ELF-1 (cell line): ENCODE data around the gene ARHGEF19.
A peak's percentile ranks its signal among the peaks of the same experiment; 100 is the strongest.
"Not testable (repeated sequence)": the region's sequence is repeated elsewhere in the genome, so short reads cannot be mapped to it uniquely, and the experiment has no call there.

ENCODE experiments used
- DNase-seq: peaks from one replicate; pipeline ENCODE4 v3.0.0-alpha.2; 2016; ENCODE audit warnings: low read depth, low spot score

ARHGEF19 gene

DNA sequence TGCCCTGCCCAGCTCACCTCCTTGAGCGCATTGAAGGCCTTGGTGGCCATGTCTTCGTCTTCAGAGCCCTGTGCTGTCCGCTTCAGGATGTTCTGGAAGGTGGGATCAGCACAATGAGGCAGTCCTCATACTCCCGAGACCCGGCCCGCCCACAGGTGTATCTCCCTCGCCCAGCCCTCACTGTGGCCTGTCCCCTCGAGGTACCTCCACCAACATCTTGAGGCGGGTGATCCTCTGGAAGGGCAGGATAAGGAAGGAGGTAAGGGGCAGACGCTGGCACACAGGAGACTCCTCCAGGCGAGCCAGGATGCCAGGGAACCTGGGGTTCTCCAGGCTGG is 7.1 kb downstream of the ARHGEF19 start:
- DNase-seq: no peak

DNA sequence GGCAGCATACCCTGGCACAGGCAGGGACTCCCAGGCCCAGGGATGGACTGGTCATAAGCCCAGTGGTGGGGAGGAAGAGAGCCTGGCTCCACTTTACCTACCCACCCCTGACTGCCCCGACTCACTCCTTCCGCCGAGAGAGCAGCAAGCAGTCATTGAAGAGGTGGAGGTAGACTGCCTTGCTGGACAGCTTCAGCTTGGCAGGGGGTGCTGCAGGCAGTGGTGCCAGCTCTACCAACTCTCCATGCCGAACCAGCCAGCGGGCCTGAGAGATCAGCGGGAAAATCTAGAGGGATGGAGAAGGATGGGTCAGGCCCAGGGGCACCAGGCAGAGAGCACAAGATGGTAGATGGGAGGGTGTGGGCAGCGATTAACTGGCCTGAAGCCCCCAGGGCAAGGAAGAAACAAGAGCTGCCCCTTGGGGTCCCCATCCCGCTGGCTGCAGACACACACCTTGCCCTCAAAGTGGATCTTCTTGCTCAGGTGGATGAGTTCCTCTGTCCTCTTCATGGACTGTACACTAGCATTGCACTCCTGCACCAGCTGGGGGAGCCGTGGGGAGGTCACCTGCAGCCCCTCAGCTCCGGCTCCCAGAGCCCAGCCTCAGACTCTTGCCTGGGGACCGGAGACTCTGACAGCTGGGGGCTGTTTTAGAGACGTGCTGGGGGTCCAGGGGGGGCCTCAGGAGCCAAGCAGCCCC is 7.7 kb downstream of the ARHGEF19 start:
- DNase-seq: peak; percentile 65

DNA sequence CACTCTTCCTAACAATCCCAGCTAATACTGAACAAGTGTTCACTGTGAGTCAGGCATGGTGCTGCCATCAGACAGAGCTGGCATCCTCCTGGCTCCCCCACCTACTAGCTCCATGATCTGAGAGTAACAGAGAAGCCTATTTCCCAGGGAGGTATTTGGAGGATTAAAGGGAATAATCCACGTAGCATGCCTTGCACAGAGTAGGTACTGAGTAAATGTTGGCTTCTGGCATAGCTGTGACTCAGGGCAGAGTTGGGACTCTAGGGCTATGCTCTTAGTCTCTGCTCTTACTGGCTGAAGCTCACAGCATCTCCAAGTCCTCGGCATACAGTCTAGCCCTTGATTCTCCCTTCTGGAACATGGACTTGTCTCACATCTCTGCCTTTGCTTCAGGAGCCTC is 8.2 kb downstream of the ARHGEF19 start:
- DNase-seq: no peak

DNA sequence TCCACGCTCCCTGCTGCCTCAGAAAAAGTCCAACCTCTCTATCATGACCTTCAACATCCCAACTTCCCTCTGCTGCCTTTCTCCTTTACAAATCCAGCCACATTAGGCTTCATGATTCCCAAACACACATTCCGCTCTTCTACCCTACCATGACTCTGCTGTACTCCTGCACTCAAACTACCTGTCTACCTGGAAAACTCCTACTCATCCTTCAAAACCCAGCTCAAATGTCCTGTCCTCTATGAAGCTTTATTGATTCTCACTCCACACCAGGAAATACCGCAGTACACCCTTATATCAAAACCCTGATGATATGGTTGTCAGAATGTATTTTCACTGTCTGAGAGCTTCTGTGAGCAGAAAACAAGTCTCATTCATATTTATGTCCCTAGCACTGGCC is 8.9 kb downstream of the ARHGEF19 start:
- no peak for DNase-seq

DNA sequence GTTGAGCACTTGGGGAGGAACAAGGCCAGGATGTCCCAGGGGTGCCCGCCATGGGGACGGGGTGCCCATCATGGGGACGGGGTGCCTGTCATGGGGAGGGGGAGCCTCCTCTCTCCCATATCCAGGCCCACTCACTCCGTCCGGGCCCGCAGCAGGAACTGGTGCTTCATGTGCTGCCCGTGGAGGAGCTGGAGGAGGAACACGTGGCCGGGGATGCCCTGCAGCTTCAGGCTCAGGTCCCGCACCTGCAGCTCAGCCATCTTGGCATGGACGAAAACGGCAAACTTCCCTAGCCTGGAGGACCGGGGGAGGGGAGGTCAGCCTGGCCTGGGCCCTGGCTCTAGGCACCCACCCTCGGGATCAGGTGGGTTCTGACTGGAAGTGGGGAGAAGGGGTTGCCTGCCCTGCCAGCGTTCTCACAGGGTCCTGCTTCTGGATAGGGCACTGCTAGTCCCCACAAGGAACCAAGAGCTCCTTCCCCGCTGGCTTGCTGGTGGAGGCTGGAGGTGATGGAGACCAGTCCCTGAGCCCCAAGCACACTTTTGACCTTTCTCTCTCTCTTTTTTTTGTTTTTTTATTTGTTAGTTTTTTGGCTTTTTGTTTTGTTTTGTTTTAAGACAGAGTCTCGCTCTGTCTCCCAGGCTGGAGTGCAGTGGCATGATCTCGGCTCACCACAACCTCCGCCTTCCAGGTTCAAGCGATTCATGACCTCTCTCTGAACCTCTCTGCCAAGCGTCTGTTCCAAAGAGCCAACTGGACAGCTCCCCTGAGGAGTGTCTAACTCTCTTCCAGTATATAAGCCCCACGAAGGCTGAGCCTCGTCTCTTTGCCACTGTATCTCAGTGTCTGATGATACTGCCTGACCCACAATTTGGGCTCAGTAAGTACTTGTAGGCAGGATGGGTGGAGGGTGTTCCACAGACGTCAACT is 9.9 kb downstream of the ARHGEF19 start:
- DNase-seq: no peak

DNA sequence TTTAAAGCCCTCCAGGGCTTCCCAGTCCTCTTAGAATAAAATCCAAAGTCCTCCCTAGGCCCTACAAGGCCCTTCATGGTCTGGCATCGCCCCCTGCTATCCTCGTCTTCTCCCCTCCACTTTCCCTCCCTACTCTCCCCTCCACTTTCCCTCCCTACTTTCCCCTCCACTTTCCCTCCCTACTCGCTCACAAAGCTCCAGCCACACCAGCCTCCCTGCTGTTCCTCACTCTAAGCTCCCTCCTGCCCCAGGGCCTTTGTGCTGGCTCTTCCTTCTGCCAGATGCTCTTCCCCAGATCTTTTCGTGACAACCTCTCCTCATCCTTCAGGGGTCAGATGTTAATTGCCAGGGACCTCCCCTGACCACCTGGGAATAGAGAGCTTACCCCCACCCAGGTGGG is 12.8 kb downstream of the ARHGEF19 start:
- DNase-seq: no peak

DNA sequence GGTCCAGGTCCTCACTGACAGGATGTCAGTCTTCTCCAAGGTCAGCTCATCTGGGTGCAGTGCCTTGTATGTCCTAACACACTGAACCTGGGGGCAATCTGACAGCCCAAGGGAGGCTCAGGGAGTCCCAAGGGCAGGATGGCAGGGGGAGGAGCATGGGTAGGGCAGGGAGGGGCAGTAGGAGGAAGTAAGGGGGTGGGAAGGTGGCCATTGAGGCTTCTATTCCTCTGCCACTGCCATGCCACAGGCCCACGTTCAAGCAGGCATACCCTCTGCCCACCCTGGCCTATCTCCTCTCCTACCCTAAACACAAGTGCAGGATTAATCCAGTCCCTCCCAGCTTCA is 13.3 kb downstream of the ARHGEF19 start:
- DNase-seq: no peak

DNA sequence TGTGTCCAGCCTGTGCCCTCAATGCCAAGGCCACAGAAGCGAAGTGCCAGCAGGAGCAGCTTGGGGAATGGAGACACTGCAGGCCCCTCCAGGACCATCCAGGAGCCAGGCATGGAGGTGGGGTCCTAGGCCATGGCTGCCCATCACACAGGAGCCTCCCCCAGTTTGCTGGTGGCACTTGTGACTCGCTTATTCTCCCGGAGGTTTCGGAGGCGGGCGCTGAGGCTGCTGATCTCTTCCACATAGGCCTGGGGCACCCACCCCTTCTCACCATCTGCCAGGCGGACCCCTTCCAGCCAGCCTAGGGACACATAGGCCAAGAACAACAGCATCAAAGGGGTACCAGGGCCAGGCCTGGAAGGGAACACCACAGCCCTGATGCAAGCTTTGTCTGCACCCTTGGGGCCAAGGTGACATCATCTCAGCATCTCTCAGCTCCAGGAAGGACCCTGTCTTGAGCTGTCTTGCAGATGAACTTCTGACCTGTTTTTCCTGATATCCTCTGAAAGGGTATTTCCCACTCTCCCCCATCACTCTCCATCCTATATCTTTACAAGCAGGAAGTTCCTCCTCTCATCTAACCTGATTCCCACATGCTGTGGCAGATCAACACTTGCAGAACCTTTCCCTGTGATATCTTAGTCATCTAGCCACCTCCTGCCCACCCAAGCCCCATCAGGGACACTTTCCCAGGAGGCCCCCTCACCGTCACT is 13.9 kb downstream of the ARHGEF19 start:
- no peak for DNase-seq

DNA sequence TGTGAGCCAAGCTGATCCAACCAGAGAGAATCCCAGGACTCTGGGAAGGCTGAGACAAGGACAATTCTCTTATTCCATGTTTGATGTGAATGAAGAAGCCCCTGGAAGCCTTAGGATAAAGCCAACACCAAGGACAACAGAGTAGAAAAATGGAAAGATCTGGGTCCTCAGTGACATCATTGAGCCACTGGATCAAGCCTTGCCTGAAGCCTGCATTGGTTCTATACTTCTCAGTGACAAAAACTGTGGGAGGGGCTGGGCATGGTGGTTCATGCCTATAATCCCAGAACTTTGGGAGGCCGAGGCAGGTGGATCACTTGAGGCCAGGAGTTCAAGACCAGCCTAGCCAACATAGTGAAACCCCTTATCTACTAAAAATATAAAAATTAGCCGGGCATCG is 15.6 kb downstream of the ARHGEF19 start:
- no peak for DNase-seq

DNA sequence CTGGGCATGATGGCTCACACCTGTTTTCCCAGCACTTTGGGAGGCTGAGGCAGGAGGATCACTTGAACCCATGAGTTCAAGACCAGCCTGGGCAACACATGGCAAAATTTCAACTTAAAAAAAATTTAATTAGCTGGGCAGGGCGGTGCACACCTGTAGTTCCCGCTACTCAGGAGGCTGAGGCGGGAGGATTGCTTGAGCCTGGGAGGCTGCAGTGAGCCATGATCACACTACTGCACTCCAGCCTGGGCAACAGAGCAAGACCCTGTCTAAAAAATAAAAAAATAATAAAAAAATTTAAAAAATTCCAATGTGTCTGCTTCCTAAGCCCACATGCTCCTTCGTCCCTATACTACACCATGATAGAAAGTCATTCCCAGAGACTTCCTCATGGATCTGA is 16.3 kb downstream of the ARHGEF19 start:
- not testable (repeated sequence) for DNase-seq

DNA sequence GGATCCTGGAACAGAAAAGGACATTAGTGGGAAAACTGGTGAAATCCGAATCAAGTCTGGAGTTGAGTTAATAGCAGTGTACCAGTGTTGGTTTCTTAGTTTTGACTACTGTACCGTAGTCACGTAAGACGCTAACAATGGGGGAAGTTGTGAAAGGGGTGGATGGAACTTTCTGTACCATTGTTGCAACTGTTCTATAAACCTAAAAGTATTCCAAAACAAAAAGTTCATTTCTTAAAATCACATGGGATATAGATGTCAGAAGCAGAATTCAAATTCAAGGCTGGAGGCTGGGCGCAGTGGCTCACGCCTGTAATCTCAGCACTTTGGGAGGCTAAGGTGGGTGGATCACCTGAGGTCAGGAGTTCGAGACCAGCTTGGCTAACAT is 16.9 kb downstream of the ARHGEF19 start:
- no peak for DNase-seq

DNA sequence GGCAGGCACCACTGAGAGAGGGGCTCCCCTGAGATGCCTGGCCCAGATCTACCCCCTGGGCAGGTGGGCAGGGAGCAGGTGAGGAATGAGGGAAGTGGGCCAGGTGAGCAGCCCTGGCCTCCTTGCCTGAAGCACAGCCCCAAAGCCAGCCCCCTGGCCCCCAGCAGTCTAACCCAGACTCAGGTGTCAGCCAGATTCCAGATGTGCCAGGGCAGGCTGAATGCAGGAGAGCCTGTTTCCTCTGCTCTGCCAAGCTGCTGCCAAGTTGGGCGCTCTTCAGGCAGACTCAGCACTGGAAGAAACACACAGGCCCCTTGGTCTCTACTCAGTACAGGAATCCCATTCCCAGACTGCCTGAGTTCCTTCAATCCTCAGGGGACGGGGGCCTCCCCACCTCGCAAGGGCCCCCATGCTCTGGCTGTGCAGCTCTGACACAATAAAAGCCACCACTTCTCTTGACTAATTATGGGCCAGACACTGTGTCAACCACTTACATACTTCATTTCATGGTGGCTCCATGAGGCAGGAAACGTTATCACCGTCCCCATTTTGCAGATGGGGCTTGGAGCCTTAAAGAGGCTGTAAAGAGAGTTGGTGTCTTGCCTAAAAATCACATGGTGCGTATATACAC is 20.4 kb downstream of the ARHGEF19 start:
- no peak for DNase-seq

DNA sequence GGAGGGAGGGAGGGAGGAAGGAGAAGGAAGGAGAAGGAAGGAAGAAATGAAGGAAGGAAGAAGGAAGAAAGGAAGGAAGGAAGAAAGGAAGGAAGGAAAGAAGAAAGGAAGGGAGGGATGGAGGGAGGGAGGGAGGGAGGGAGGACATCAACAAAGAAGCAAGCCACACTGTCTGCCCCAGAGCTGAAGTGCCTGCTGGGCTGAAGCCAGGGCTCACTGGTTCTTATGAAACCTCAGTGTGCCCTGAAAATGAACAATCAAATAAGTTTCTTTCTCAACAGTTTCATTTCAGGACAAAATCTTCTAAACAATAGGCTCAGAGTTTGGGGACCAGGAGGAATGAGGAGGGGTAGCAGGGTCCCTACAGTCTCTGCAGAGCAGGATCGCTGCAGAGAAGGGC is 21.1 kb downstream of the ARHGEF19 start:
- DNase-seq: no peak

DNA sequence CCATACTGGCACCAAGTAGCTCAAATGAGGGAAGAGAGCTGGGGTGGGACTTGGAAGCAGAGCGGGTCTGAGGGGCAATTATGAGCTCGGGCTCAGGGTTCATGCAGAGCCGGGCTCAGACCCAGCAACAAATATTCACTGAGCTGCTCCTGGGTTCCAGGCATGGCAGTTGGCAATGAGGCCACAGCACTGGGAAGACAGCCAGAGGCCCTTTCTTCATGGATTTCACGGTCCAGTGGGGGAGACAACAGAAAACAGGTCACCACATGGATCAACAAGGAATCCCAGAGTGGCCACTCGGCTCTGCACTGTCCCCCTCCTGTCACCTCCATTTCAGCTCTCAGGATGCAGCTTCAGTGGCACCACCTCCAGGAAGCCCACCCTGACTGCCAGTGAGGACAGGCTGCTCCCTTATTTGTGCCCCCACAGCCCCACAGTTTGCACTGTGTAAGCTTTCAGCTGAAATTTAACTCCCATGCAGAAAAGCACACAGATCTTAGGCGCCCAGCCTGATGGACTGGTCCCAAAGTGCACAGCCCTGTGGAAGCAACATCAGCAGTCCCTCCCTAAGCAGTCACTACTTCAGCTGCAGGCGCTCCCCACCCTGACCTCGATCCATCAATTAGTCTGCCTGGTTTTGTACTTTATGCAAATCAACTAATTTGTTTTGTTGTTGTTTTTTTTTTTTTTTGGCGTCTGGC is 22.4 kb downstream of the ARHGEF19 start:
- DNase-seq: no peak

DNA sequence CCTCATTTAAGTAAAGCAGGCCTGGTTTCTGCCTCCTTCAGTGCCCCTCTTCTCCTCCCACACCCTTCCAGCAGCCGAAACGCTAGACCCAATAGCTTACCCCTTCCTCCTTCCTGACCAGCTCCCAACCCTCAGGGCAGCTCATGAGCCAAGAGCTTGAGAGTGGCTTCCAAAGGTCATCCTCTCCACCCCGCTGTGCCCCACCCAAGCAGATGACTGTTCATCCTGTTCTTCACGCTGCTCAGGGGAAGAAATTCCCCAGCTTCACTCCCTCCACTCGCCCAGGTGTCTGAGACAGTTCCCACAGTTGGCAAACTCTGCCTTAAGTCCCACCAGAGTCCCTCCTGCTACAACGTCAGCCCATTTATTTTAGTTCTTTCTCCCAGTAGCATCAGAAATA is 23.4 kb downstream of the ARHGEF19 start:
- DNase-seq: no peak

DNA sequence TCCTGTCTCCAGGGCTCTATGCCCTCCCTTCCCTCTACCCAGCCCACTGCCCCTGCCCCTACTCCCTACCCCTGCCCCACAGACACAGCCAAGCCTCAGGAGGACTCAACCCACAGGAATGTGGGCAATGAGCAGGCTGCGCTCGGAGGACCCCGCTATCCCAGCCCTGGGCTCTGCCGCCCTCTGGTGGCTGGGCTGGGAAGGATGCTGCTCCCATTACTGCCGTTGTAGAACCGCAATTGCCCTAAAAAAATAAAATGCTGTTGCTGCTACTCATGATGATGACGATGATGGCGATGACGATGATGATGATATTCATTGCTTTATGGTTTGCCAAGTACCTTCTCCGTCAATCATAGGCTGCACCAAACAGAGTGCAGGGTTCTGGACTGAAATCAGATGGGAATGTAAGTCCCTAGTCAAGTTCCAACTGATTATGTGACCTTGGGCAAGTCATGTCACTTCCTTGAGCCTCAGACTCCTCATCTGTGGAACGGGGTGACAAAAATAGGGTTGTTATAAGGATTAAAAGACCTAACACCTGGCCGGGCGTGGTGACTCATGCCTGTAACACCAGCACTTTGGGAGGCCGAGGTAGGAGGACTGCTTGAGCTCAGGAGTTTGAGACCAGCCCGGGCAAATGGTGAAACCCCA is 24.6 kb downstream of the ARHGEF19 start:
- DNase-seq: peak; percentile 88

DNA sequence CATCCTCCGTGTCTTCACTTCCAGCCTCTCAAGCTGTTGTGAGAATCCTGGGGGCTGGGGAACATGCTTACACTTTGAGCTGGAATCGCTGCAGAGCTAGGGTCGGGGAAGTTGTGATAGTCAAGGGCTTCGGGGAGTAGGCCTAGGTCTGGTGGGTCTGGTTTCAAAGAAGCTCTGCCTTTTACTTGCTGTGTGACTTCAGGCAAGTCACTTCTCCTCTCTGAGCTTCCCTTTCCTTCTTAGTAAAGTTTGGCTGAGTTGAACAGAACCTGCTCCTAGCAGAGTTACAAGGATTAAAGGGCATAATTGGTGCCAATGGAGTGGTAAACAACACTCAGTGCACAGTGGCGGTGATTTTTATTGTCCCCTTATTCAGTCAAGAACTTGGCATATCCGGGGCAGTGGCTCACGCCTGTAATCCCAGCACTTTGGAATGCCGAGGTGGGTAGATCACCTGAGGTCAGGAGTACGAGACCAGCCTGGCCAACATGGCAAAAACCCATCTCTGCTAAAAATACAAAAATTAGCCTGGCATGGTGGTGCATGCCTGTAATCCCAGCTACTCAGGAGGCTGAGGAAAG is 25.7 kb downstream of the ARHGEF19 start:
- no peak for DNase-seq

DNA sequence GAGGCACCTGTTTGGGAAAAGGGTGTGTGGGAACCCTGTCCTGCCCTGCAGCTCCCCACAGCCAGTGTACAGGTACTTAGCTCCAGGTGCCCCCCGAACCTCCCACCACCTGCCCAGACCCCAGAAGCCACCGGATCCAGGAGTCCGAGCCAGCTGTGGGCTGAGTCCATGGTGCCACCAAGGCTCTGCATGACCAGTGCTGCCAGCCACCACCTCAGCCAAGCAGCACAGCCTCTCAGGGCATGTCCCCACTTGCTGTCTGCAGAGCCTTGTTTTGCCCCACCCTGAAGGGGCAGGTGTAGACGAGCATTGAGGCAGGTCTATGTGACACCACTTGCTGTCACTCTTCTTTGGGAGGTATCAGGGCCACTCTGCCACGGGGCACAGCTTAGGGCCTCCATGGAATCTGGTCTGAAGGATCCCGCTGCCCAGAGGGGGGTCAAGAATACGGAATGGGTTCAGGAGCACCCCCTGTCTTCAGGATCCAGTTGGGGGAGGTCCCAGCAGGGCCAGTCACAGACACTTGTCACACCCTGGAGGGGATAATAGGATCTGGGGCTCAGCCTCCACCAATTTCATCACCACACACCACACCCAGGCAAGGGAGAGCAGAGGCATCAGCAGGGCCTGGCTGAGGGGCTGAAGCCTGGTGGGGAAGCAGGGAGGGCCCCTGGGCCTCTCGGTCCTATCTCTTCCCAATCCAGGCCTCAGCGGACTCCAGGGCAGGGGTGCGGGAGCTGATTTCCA is 27.7 kb downstream of the ARHGEF19 start:
- DNase-seq: no peak

DNA sequence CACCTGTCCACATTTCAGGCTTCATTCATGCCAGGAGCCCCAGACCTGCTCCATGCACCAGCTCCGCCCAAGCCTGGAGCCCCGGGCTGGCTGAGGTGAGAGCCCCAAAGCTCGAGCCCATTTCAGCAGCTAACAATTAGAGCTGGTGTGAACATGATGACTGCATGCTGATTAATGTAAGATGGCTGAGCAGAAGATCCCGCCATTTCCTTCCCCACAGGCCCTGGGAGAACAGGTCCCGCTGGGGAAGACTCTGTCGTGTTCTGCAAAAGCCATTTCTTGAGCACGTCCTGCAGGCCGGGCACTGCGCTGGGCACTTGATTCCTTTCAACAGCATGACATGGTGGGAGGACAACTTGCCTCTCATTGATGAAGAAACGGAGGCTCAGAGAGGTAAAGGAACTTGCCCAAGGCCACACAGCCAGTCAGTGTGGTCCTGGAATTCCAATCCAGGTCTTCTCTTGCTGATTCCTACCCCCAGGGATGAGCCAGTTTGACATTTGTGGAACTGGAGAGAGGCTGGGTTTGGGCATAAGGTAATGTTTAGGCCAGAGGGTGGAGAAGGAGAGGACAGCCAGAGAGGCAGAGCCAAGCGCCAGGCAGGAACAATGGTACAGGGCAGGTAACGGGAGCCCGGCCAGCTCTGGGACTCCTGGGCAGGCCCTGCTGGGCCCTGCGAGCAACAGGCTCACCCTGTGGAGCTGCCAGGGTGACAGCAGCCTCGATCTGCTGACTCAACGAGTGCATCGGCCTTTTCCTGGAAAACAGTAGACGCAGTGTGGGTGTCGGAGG is 28.5 kb downstream of the ARHGEF19 start:
- DNase-seq: no peak
